Adipose tissue (tissue), 3 donors: ENCODE measurements around the gene KIF6. TPM values are rescaled to one million over a fixed set of nuclear protein-coding genes. Genes with fewer than 3 reads are reported as not detected.

Source experiments
- H3K27ac ChIP-seq: one replicate; pipeline ENCODE4 v1.5.1; 2013; ENCODE audit warnings: low read depth, low read length
- WGBS, 3 donors: extraction: QIAGEN DNeasy Blood & Tissue Kit; methylation state at CpG; one replicate each; pipeline ENCODE4 v1.1.7; 2013; 5-methylcytosine and 5-hydroxymethylcytosine counted together
- polyA plus RNA-seq, 3 donors: library from polyadenylated mRNA; stranded (reverse); fragments of 200-250 nt; gene quantifications; one replicate each; pipeline ENCODE4 v1.2.3, GENCODE V29; 2013
- donor health status: healthy with polysubstance abuse.
- donor health status: Bipolar disorder and iron deficiency.
- donor health status: healthy.

Gene KIF6
- polyA plus RNA-seq, 3 donors: 0.10 to 0.31 TPM; not detected in 1

DNA sequence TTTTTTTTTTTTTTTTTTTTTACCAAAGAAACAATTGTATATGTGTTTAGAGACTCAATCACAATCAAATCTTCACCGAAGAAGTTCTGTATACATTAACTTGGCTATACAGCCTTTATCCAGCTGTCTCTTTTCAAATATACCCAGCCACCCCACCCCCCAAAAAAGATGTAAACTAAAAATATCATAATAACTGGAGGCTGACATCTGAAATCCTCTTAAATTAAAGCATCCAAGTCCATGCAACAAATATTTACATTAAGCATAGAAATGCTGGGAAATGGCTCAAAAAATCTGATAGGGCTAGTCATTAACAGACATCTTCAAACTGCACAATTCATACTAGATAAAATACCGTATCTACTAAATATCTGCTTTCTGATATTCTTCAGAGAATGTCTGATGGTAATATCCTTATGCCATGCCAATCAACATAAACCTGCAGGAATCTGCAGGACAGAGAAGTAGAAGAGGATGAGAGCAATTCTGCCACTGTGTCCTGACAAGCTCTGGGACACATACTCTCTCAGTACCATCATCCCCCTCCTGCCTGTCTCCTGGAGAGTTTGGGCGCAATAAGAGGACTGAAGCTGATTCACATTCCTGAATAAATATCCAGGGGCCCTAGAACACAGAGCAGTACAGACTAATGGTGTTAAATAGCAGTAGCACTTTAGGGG is 152.4 kb downstream of the KIF6 start:
- H3K27ac ChIP-seq: no peak overlapping the region
- 76 to 86% (median 81%) methylated on average over 3 of the region's 3 CpGs for WGBS, 3 donors

DNA sequence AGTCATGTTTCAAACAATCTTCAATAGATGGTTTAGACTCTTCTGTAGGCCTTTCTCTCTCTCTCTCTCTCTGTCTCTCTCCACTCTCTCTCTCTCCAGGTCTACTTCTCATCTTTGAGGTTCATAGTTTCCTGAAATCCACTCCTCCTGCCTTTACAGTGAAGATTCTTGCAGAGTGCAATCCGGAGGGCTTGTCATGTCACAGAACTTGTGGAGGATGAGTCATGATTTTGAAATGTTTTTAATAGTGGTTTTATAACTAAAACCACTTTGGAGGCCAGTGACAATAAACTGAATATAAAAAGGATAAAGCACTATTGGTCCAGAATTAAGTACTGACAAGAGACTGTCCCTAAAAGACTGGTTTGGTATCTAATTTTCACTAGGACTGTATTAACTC is 156.3 kb downstream of the KIF6 start:
- no peak overlapping the region for H3K27ac ChIP-seq
- WGBS, 3 donors: 33 to 71% (median 45%) methylated on average over 1 of the region's 1 CpG

DNA sequence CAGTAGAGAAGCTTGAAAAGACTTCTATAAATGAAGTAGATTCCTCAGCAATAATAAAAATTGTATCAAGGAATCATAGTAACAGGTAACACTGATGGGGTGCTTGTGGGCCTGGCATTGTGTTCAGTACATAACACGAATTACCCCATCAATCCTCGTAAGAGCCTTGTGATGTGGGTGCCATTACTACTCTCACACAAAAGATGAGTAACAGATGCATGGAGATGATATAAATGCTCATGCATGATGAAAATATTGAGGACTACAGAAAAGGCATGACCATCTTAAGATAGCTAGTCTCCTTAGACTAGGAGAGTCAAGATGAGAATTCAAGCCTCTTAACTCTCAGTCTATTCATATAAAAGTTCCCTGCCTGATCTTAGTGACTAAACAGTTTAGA is 158.1 kb downstream of the KIF6 start:
- no peak overlapping the region for H3K27ac ChIP-seq
- 93 to 99% (median 98%) methylated on average over 2 of the region's 2 CpGs for WGBS, 3 donors

GRCh38 chr6:39566456-39566855 is 158.8 kb downstream of the KIF6 start:
- no peak overlapping the region for H3K27ac ChIP-seq

DNA sequence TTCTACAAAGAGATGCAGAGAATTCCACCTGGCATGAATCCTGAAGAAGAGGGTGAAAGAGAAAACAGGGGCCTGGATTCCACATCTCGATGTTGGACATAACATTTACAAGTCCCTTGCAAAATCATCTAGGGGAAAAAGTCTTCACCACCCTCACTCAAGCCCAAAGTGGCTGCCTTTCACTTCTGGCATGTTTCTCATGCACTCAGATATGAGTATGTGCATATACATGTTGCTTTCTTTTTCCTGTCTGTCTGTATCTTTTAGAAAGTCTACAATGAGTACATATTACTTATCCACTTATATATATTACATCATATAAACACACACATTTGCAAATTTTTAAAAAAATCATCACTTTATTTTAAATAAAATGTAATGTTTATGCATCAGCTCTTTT is 159.3 kb downstream of the KIF6 start:
- 75 to 89% (median 77%) methylated on average over 1 of the region's 1 CpG for WGBS, 3 donors
- no peak overlapping the region for H3K27ac ChIP-seq

DNA sequence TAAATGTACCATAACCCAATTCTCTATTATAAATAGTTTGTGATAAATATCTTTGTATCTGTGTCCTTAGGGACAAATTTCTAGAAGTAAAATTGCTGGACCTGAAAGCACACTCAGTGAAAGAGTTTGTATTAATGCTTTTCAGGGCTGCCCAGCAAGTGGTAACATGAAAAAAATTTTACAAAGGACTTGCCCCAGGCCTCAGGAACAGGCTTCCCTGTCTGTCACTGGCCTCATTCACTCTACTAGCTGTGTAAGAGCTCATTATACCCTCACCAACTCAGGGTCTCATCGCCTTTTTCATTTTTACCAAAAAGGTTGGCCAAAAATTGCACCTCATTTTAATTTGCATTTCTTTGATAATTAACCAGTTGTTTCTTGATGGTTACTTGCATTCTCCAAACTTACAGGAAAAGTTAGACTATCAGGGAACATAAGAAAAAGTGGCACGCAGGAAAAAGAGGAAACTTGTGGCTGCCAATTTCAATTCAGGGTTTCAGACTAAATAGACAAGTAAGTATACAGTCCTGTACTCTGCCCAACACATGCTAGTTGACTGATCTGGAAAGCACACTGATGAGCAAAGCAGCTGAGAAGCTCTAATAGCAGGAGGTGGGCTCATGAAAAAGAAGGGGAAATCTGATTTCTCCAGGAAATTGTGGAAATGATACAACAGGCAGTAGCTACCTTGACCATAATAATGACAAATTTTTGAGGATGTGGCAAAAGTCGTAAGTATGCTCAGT is 161.5 kb downstream of the KIF6 start:
- no peak overlapping the region for H3K27ac ChIP-seq
- 65 to 79% (median 66%) methylated on average over 3 of the region's 3 CpGs for WGBS, 3 donors

DNA sequence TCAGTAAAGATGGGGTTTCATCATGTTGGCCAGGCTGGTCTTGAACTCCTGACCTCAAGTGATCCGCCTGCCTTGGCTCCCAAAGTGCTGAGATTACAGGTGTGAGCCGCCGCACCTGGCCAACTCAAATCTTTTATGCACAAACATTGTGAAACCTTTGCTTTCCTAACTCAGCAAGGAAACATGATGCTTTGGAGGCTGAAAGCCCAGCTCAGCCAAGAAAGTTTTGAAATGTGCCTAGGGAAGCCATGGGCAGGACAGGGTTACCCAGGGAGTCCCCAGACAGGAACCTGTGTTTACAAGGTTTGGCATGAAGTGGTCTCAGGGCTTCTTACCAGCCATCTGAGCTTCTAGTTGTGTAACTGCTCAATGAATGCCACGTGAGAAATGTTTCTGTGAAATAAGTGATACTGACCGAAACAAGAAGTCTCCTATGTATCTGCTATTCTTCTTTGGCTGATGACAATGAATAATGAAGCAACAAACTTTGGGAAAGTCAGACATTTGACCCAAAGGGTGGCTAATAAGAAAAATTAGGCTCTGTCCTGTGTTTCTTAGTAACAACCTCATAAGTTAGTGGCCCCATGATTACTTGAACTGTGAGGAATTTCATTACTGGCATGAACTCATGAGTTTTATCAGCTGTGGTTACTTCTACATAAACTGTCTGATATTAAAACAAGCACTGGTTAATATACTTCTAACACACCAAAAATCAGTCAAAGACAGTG is 163.5 kb downstream of the KIF6 start:
- H3K27ac ChIP-seq: no peak overlapping the region
- WGBS, 3 donors: 49 to 67% (median 64%) methylated on average over 5 of the region's 5 CpGs

GRCh38 chr6:39560915-39561314 is 164.3 kb downstream of the KIF6 start:
- no peak overlapping the region for H3K27ac ChIP-seq

GRCh38 chr6:39558591-39559190 is 166.5 kb downstream of the KIF6 start:
- no peak overlapping the region for H3K27ac ChIP-seq

GRCh38 chr6:39558079-39558478 is 167.1 kb downstream of the KIF6 start:
- 54 to 78% (median 54%) methylated on average over 1 of the region's 1 CpG for WGBS, 3 donors
- no peak overlapping the region for H3K27ac ChIP-seq

- H3K27ac ChIP-seq: no peak overlapping the region
- WGBS, 3 donors: 82 to 90% (median 85%) methylated on average over 3 of the region's 3 CpGs
Measured at GRCh38 chr6:39555136-39555535, 170.1 kb downstream of the KIF6 start.

DNA sequence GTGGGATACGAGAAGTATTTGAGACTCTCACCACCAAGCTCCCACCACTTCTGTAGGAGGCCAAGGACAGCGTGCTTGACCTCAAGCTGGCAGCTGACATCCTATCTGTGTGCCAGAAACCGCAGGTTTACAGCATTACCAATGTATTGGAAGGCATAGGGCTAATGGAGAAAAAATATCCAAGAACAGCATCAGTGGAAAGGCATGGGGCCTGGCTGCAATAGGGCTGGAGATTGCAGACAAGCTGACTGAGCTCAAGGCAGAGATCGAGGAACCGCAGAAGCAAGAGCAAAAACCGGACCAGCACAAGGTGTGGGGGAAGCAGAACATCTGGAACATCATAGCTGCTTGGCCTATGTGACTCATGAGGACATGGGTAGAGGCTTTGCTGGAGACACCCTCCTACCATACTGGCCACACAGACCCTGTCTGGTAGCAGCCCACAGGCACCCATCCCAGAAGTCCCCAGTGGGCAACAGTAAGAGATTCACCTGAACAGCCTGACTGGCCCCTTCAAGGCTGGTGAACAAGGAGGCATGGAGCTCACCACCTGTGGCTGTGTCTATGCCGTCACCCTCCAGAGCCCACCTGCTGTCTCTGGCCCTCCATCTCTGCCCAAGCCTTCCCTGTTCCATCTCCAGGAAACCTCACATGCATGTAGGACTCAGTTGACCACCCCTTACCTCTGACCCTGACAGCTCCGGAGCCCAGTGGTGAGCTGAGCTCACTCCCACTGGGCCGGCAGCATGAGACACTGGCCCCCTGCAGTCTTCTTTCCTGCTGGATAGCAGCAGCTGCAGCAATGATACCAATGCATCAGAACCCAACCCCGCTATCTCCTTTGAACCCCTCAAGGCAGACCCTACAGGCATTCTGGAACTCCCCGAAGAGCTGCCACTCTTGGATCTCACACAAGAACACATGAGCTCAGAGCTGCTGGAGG is 171.1 kb downstream of the KIF6 start:
- WGBS, 3 donors: 78 to 90% (median 81%) methylated on average over 11 of the region's 11 CpGs
- H3K27ac ChIP-seq: no peak overlapping the region

- no peak overlapping the region for H3K27ac ChIP-seq
Measured at GRCh38 chr6:39553029-39553428, 172.2 kb downstream of the KIF6 start.

- H3K27ac ChIP-seq: no peak overlapping the region
- 66 to 88% (median 73%) methylated on average over 2 of the region's 2 CpGs for WGBS, 3 donors
Measured at GRCh38 chr6:39550191-39550590, 175.0 kb downstream of the KIF6 start.

- no peak overlapping the region for H3K27ac ChIP-seq
- WGBS, 3 donors: 49 to 60% (median 60%) methylated on average over 2 of the region's 2 CpGs
Measured at GRCh38 chr6:39546731-39547130, 178.5 kb downstream of the KIF6 start.

- WGBS, 3 donors: 74 to 89% (median 75%) methylated on average over 1 of the region's 1 CpG
- H3K27ac ChIP-seq: no peak overlapping the region
Measured at GRCh38 chr6:39543950-39544349, 181.3 kb downstream of the KIF6 start.

- no peak overlapping the region for H3K27ac ChIP-seq
- 15 to 68% (median 34%) methylated on average over 2 of the region's 2 CpGs for WGBS, 3 donors
Measured at GRCh38 chr6:39543095-39543494, 182.1 kb downstream of the KIF6 start.

DNA sequence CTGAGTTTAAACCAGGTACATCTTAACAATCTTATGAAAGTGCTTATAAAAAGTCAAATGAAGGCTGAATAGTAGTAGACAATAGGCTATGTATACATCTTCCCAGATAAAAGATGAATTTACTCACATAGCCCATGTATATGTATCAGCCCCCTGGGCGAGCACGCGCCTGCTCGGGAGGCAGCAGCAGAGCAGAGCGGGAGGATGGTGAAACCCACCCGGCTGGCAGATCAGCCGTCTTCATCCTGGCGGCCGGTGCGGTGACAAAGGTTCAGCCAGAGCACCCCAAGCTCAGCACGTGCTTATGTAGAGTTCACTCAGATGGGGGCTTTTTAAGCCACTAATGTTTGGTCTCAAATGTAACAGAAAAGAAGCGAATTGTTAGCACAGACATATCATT is 184.8 kb downstream of the KIF6 start:
- WGBS, 3 donors: 92 to 97% (median 95%) methylated on average over 12 of the region's 12 CpGs
- no peak overlapping the region for H3K27ac ChIP-seq
